Measurements from ENCODE around the gene TRMT2A. TPM values are rescaled to one million over a fixed set of nuclear protein-coding genes. Genes with fewer than 3 reads are reported as not detected.
A peak's percentile ranks its signal among the peaks of the same experiment; 100 is the strongest.
"Not testable (repeated sequence)": the region's sequence is repeated elsewhere in the genome, so short reads cannot be mapped to it uniquely, and the experiment has no call there.

Gene TRMT2A
- total RNA-seq, 1 donor = 28.7 TPM

- no peaks in the 10 kb centered on the region for H3K9me3 ChIP-seq (ENCODE audit: low read depth, low read length)
- no peak overlapping the region for H3K4me3 ChIP-seq (ENCODE audit: low read length)
- H3K27me3 ChIP-seq (ENCODE audit: insufficient read depth, low read length) = no peaks in the 10 kb centered on the region
- H3K4me1 ChIP-seq (ENCODE audit: insufficient read depth, low read length) = peaks cover 32% of the 10 kb centered on the region
Observed at GRCh38 chr22:20086101-20086599, 30.9 kb downstream of the TRMT2A start.

- peaks cover 32% of the 10 kb centered on the region for H3K4me1 ChIP-seq (ENCODE audit: insufficient read depth, low read length)
- no peaks in the 10 kb centered on the region for H3K27me3 ChIP-seq (ENCODE audit: insufficient read depth, low read length)
- H3K4me3 ChIP-seq (ENCODE audit: low read length) = no peak overlapping the region
- no peaks in the 10 kb centered on the region for H3K9me3 ChIP-seq (ENCODE audit: low read depth, low read length)
Observed at GRCh38 chr22:20085651-20086050, 31.4 kb downstream of the TRMT2A start.

- no peaks in the 10 kb centered on the region for H3K27me3 ChIP-seq (ENCODE audit: insufficient read depth, low read length)
- no peak overlapping the region for H3K4me3 ChIP-seq (ENCODE audit: low read length)
- no peaks in the 10 kb centered on the region for H3K9me3 ChIP-seq (ENCODE audit: low read depth, low read length)
- H3K4me1 ChIP-seq (ENCODE audit: insufficient read depth, low read length) = peaks cover 26% of the 10 kb centered on the region
Observed at GRCh38 chr22:20084547-20085413, 32.2 kb downstream of the TRMT2A start.

GRCh38 chr22:20083891-20084546, 33.0 kb downstream of the TRMT2A start:
- no peaks in the 10 kb centered on the region for H3K27me3 ChIP-seq (ENCODE audit: insufficient read depth, low read length)
- H3K4me3 ChIP-seq (ENCODE audit: low read length) = no peak overlapping the region
- no peaks in the 10 kb centered on the region for H3K9me3 ChIP-seq (ENCODE audit: low read depth, low read length)
- peaks cover 26% of the 10 kb centered on the region for H3K4me1 ChIP-seq (ENCODE audit: insufficient read depth, low read length)

GRCh38 chr22:20083157-20083890, 33.7 kb downstream of the TRMT2A start:
- Histone ChIP-seq H3K4me3 (ENCODE audit: low read length) (no peak overlapping the region), H3K9me3 (ENCODE audit: low read depth, low read length) (no peaks in the 10 kb centered on the region), H3K27me3 (ENCODE audit: insufficient read depth, low read length) (no peaks in the 10 kb centered on the region), H3K4me1 (ENCODE audit: insufficient read depth, low read length) (peaks cover 26% of the 10 kb centered on the region)

GRCh38 chr22:20080776-20081654, 36.0 kb downstream of the TRMT2A start:
- Histone ChIP-seq H3K27me3 (ENCODE audit: insufficient read depth, low read length) (no peaks in the 10 kb centered on the region), H3K4me1 (ENCODE audit: insufficient read depth, low read length) (peaks cover 26% of the 10 kb centered on the region)

GRCh38 chr22:20080445-20080775, 36.6 kb downstream of the TRMT2A start:
- Histone ChIP-seq H3K4me1 (ENCODE audit: insufficient read depth, low read length) (peaks cover 26% of the 10 kb centered on the region), H3K4me3 (ENCODE audit: low read length) (peak overlapping the region; percentile 69), H3K27me3 (ENCODE audit: insufficient read depth, low read length) (no peaks in the 10 kb centered on the region), H3K9me3 (ENCODE audit: low read depth, low read length) (no peaks in the 10 kb centered on the region)

More at GRCh38 chr22:20080776-20081654, 36.0 kb downstream of the TRMT2A start:
- H3K9me3 ChIP-seq (ENCODE audit: low read depth, low read length) = no peaks in the 10 kb centered on the region
- peak overlapping the region; percentile 69 for H3K4me3 ChIP-seq (ENCODE audit: low read length)

- no peaks in the 10 kb centered on the region for H3K27me3 ChIP-seq (ENCODE audit: insufficient read depth, low read length)
- no peaks in the 10 kb centered on the region for H3K9me3 ChIP-seq (ENCODE audit: low read depth, low read length)
- peaks cover 26% of the 10 kb centered on the region for H3K4me1 ChIP-seq (ENCODE audit: insufficient read depth, low read length)
- peak within 1 kb of the TSS; percentile 69 for H3K4me3 ChIP-seq (ENCODE audit: low read length)
Observed at GRCh38 chr22:20079745-20080444, 37.1 kb downstream of the TRMT2A start, which contains the start of gene DGCR8. DGCR8 (plus strand) TSS chr22:20080241; CDS start chr22:20085964, 5,723 bp downstream.

- Histone ChIP-seq H3K27me3 (ENCODE audit: insufficient read depth, low read length) (no peaks in the 10 kb centered on the region), H3K9me3 (ENCODE audit: low read depth, low read length) (no peaks in the 10 kb centered on the region), H3K4me1 (ENCODE audit: insufficient read depth, low read length) (peaks cover 11% of the 10 kb centered on the region), H3K4me3 (ENCODE audit: low read length) (no peak overlapping the region)
Observed at GRCh38 chr22:20076627-20077172, 40.3 kb downstream of the TRMT2A start.

GRCh38 chr22:20071524-20071972, 45.5 kb downstream of the TRMT2A start:
- Histone ChIP-seq H3K9me3 (ENCODE audit: low read depth, low read length) (no peaks in the 10 kb centered on the region), H3K4me1 (ENCODE audit: insufficient read depth, low read length) (no peaks in the 10 kb centered on the region), H3K27me3 (ENCODE audit: insufficient read depth, low read length) (no peaks in the 10 kb centered on the region), H3K4me3 (ENCODE audit: low read length) (no peak overlapping the region)

GRCh38 chr22:20069331-20070042, 47.5 kb downstream of the TRMT2A start:
- H3K4me1 ChIP-seq (ENCODE audit: insufficient read depth, low read length) = no peaks in the 10 kb centered on the region
- no peaks in the 10 kb centered on the region for H3K9me3 ChIP-seq (ENCODE audit: low read depth, low read length)
- H3K4me3 ChIP-seq (ENCODE audit: low read length) = no peak overlapping the region
- H3K27me3 ChIP-seq (ENCODE audit: insufficient read depth, low read length) = no peaks in the 10 kb centered on the region

- Histone ChIP-seq H3K4me3 (ENCODE audit: low read length) (no peak overlapping the region), H3K9me3 (ENCODE audit: low read depth, low read length) (no peaks in the 10 kb centered on the region), H3K27me3 (ENCODE audit: insufficient read depth, low read length) (no peaks in the 10 kb centered on the region), H3K4me1 (ENCODE audit: insufficient read depth, low read length) (no peaks in the 10 kb centered on the region)
Observed at GRCh38 chr22:20068640-20069039, 48.4 kb downstream of the TRMT2A start.

GRCh38 chr22:20067384-20067682, 49.7 kb downstream of the TRMT2A start:
- H3K4me3 ChIP-seq (ENCODE audit: low read length); H3K4me1 ChIP-seq (ENCODE audit: insufficient read depth, low read length); H3K27me3 ChIP-seq (ENCODE audit: insufficient read depth, low read length); H3K9me3 ChIP-seq (ENCODE audit: low read depth, low read length): not testable (repeated sequence)

Data from mononuclear cell (primary cell).